C4-2B (cell line): ENCODE measurements around the gene SRCAP.

Source experiments
- ZFX ChIP-seq: fragments of 450-650 bp; IDR thresholded peaks from 2 replicates; pipeline ENCODE4 v1.6.1; 2017
- TF ChIP-seq, protein P1 (sequence below): fragments of 450-650 bp; conservative IDR thresholded peaks from 2 replicates; pipeline ENCODE4 v1.5.1; 2017; ENCODE audit warnings: mild to moderate bottlenecking

- TF ChIP-seq, protein P1, sequence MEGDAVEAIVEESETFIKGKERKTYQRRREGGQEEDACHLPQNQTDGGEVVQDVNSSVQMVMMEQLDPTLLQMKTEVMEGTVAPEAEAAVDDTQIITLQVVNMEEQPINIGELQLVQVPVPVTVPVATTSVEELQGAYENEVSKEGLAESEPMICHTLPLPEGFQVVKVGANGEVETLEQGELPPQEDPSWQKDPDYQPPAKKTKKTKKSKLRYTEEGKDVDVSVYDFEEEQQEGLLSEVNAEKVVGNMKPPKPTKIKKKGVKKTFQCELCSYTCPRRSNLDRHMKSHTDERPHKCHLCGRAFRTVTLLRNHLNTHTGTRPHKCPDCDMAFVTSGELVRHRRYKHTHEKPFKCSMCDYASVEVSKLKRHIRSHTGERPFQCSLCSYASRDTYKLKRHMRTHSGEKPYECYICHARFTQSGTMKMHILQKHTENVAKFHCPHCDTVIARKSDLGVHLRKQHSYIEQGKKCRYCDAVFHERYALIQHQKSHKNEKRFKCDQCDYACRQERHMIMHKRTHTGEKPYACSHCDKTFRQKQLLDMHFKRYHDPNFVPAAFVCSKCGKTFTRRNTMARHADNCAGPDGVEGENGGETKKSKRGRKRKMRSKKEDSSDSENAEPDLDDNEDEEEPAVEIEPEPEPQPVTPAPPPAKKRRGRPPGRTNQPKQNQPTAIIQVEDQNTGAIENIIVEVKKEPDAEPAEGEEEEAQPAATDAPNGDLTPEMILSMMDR: no peak
- TF ChIP-seq ZFX: no peak
These were observed 7.1 kb upstream of the SRCAP start for GRCh38 chr16:30691907-30692306.
